Measurements from ENCODE around the gene MINAR2.

MINAR2 gene

GRCh38 chr5:129724222-129724621, 23.7 kb upstream of the MINAR2 start:
- TF ChIP-seq CTCF (IDR thresholded peaks at IDR 0.05; ENCODE audit: borderline replicate concordance, control extremely low read depth, extremely low read depth, insufficient read depth, missing control alignments) = no peak
- in situ Hi-C loops (cut with MboI; ENCODE audit: low sequenced_read_pairs, unreplicated experiment) = no loop called here
- DNase-seq (ENCODE audit: low spot score) = no peak

- DNase-seq (ENCODE audit: low spot score) = no peak
- no peak for TF ChIP-seq CTCF (IDR thresholded peaks at IDR 0.05; ENCODE audit: borderline replicate concordance, control extremely low read depth, extremely low read depth, insufficient read depth, missing control alignments)
These were observed 23.2 kb upstream of the MINAR2 start for GRCh38 chr5:129724647-129725046.

GRCh38 chr5:129739773-129740172, 8.1 kb upstream of the MINAR2 start:
- in situ Hi-C loops (cut with MboI; ENCODE audit: low sequenced_read_pairs, unreplicated experiment) = no loop called here
- TF ChIP-seq CTCF (IDR thresholded peaks at IDR 0.05; ENCODE audit: borderline replicate concordance, control extremely low read depth, extremely low read depth, insufficient read depth, missing control alignments) = no peak
- DNase-seq (ENCODE audit: low spot score) = no peak

More at GRCh38 chr5:129724647-129725046, 23.2 kb upstream of the MINAR2 start:
- in situ Hi-C loops (cut with MboI; ENCODE audit: low sequenced_read_pairs, unreplicated experiment) = no loop called here

- TF ChIP-seq CTCF (IDR thresholded peaks at IDR 0.05; ENCODE audit: borderline replicate concordance, control extremely low read depth, extremely low read depth, insufficient read depth, missing control alignments) = no peak
- in situ Hi-C loops (cut with MboI; ENCODE audit: low sequenced_read_pairs, unreplicated experiment) = no loop called here
- no peak for DNase-seq (ENCODE audit: low spot score)
These were observed 4.2 kb upstream of the MINAR2 start for GRCh38 chr5:129743541-129744187.

GRCh38 chr5:129745997-129746396, 1.9 kb upstream of the MINAR2 start:
- TF ChIP-seq CTCF (IDR thresholded peaks at IDR 0.05; ENCODE audit: borderline replicate concordance, control extremely low read depth, extremely low read depth, insufficient read depth, missing control alignments) = no peak
- in situ Hi-C loops (cut with MboI; ENCODE audit: low sequenced_read_pairs, unreplicated experiment) = no loop called here
- no peak for DNase-seq (ENCODE audit: low spot score)

GRCh38 chr5:129746876-129747275, 1.0 kb upstream of the MINAR2 start:
- no peak for DNase-seq (ENCODE audit: low spot score)
- TF ChIP-seq CTCF (IDR thresholded peaks at IDR 0.05; ENCODE audit: borderline replicate concordance, control extremely low read depth, extremely low read depth, insufficient read depth, missing control alignments) = no peak
- in situ Hi-C loops (cut with MboI; ENCODE audit: low sequenced_read_pairs, unreplicated experiment) = no loop called here
